Natural killer cell (primary cell): Measurements from ENCODE around the gene ANKRD36C. TPM values are rescaled to one million over a fixed set of nuclear protein-coding genes. Genes with fewer than 3 reads are reported as not detected.
"Not testable (repeated sequence)": the region's sequence is repeated elsewhere in the genome, so short reads cannot be mapped to it uniquely, and the experiment has no call there.

Experiments used
- ATAC-seq, 3 donors: fragments of 150-1000 bp in 2 of 3; fragments of 200-7000 bp in 1 of 3; cut with Tn5 transposase; 1 replicate in 1 of 3; 2 replicates in 2 of 3; pipeline ENCODE4 v1.10.0; 2021; ENCODE audit warnings: mild to moderate bottlenecking in 2 of 3, moderate library complexity in 2 of 3
- DNase-seq, 2 donors: peaks; one replicate each; pipeline versions ENCODE4 v3.0.0 to v3.0.0-alpha.2; 2013 to 2021; ENCODE audit warnings: mixed read lengths in 1 of 2
- H3K27ac ChIP-seq: one replicate; pipeline ENCODE4 v1.5.1; 2013; ENCODE audit warnings: mild to moderate bottlenecking, low read length
- H3K27me3 ChIP-seq: one replicate; pipeline ENCODE4 v1.6.1; 2013; ENCODE audit warnings: low read length; ENCODE audit not compliant: control insufficient read depth, insufficient read depth
- H3K36me3 ChIP-seq: one replicate; pipeline ENCODE4 v1.6.1; 2013; ENCODE audit warnings: low read length; ENCODE audit not compliant: control insufficient read depth, insufficient read depth
- H3K4me1 ChIP-seq: one replicate; pipeline ENCODE4 v1.6.1; 2013; ENCODE audit warnings: low read length; ENCODE audit not compliant: control insufficient read depth, insufficient read depth
- H3K4me3 ChIP-seq: one replicate; pipeline ENCODE4 v1.5.1; 2013; ENCODE audit warnings: low read length
- H3K9me3 ChIP-seq: one replicate; pipeline ENCODE4 v1.6.1; 2013; ENCODE audit warnings: low read length; ENCODE audit not compliant: control insufficient read depth, insufficient read depth
- H3K27ac Mint-ChIP-seq, 2 donors: one replicate each; pipeline ENCODE4 v1.8.0; 2022; ENCODE audit warnings: mild to moderate bottlenecking in 2 of 2, mixed read lengths in 2 of 2, moderate library complexity in 1 of 2
- H3K27me3 Mint-ChIP-seq, 2 donors: one replicate each; pipeline ENCODE4 v1.8.0; 2022; ENCODE audit warnings: low read depth in 2 of 2, mixed read lengths in 2 of 2
- H3K36me3 Mint-ChIP-seq: one replicate; pipeline ENCODE4 v1.8.0; 2022; ENCODE audit warnings: mixed read lengths
- H3K4me1 Mint-ChIP-seq, 2 donors: one replicate each; pipeline ENCODE4 v1.8.0; 2022; ENCODE audit warnings: mixed read lengths in 2 of 2
- H3K4me3 Mint-ChIP-seq: one replicate; pipeline ENCODE4 v1.8.0; 2022; ENCODE audit warnings: mild to moderate bottlenecking, moderate library complexity, mixed read lengths
- H3K9me3 Mint-ChIP-seq, 2 donors: one replicate each; pipeline ENCODE4 v1.8.0; 2022; ENCODE audit warnings: mixed read lengths in 2 of 2
- WGBS: methylation state at CpG from one replicate; pipeline ENCODE4 v1.1.7; 2013; ENCODE audit warnings: missing lambda C conversion rate; ENCODE audit not compliant: insufficient coverage; 5-methylcytosine and 5-hydroxymethylcytosine counted together
- intact Hi-C: fragments of 100-400 bp; cut with micrococcal nuclease; formaldehyde crosslinking; loops from one replicate; pipeline ENCODE4 v1.14.2; 2022
- total RNA-seq, 4 donors: library from RNA; stranded (reverse); fragments of 120-200 nt in 1 of 4; gene quantifications; one replicate each; pipeline versions ENCODE4 v1.2.3 to v1.2.4, GENCODE V29; 2013 to 2022

Gene ANKRD36C
- total RNA-seq = 10 to 100 TPM; 84.5 to 91.5 (median 85.4) TPM
- total RNA-seq (2013) = 139 TPM

GRCh38 chr2:95991351-95992094 lies at the start of gene ANKRD36C:
ANKRD36C (minus strand) TSS chr2:95991824; CDS start chr2:95991708, 116 bp downstream.
- Mint-ChIP-seq H3K4me3 (peak within 1 kb of the TSS; percentile 96), H3K27me3 (peaks cover 13 to 28% of the 10 kb centered on the region in 2 donors), H3K4me1 (peaks cover 11% of the 10 kb centered on the region in 2 donors), H3K27ac (peak within 1 kb of the TSS; percentile 94 to 98)
- not testable (repeated sequence) for H3K36me3 ChIP-seq, H3K27me3 ChIP-seq, H3K36me3 Mint-ChIP-seq, H3K4me1 ChIP-seq, H3K9me3 Mint-ChIP-seq, H3K9me3 ChIP-seq
- ATAC-seq (peak; percentile 85 to 93 (median 87)), DNase-seq (peak; percentile 39 to 80)
- intact Hi-C loops = loop anchor here (10.0 kb wide), 1 partner anchor 183 kb away; no protein-coding TSS in a partner anchor
- 0% methylated on average over 20 of the region's 56 CpGs for WGBS
- peak within 1 kb of the TSS; percentile 76 for H3K4me3 ChIP-seq
- H3K27ac ChIP-seq = peak within 1 kb of the TSS; percentile 91

DNA sequence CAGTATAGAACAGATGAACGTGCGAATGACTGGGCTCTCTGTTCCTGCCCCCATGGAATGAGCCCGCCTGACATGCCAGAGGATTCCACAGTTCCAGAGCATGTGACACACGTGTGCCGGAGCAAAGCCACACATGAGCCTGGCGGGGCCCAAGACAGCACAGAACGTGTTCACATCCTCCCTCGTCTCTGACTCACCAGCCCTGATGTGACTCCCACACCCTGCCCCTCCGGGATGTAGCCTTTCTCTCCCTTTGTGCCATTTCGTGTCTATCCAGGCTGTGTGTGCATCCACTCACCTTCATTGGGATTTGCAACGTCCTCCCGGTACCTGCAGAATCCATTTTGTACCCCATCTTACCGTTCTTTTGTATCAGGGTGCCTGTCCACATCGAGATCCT lies 43.9 kb upstream of the ANKRD36C start:
- intact Hi-C loops, H3K27me3 Mint-ChIP-seq, H3K36me3 ChIP-seq, H3K27me3 ChIP-seq, H3K27ac Mint-ChIP-seq, H3K9me3 Mint-ChIP-seq, H3K9me3 ChIP-seq, H3K4me1 ChIP-seq, H3K4me1 Mint-ChIP-seq, H3K4me3 ChIP-seq, H3K36me3 Mint-ChIP-seq, DNase-seq, ATAC-seq, H3K27ac ChIP-seq, H3K4me3 Mint-ChIP-seq: not testable (repeated sequence)
- WGBS = no CpG with 5 or more reads among the region's 14 CpGs

- H3K9me3 ChIP-seq = not testable (repeated sequence)
Observed at GRCh38 chr2:96034792-96035191, 43.2 kb upstream of the ANKRD36C start, which contains the start of gene GPAT2. GPAT2 (minus strand) TSS chr2:96034916; CDS start chr2:96032359, 2,557 bp downstream.

GRCh38 chr2:96033997-96034396 lies 42.4 kb upstream of the ANKRD36C start:
- no CpG with 5 or more reads among the region's 9 CpGs for WGBS
- H3K9me3 ChIP-seq, H3K36me3 Mint-ChIP-seq, H3K4me3 ChIP-seq, DNase-seq, H3K9me3 Mint-ChIP-seq, H3K27ac ChIP-seq, H3K4me1 ChIP-seq, H3K4me3 Mint-ChIP-seq, H3K36me3 ChIP-seq, intact Hi-C loops, H3K27me3 ChIP-seq, H3K27ac Mint-ChIP-seq, H3K4me1 Mint-ChIP-seq, H3K27me3 Mint-ChIP-seq: not testable (repeated sequence)
- peak in 2 of 3 donors; percentile 32 to 58 for ATAC-seq

More at GRCh38 chr2:96034792-96035191, 43.2 kb upstream of the ANKRD36C start, which contains the start of gene GPAT2:
- peak in 2 of 3 donors; percentile 42 to 75 for ATAC-seq
- WGBS = no CpG with 5 or more reads among the region's 34 CpGs
- H3K4me3 Mint-ChIP-seq, H3K27me3 Mint-ChIP-seq, H3K27ac Mint-ChIP-seq, intact Hi-C loops, H3K4me1 ChIP-seq, H3K36me3 Mint-ChIP-seq, H3K4me3 ChIP-seq, DNase-seq, H3K4me1 Mint-ChIP-seq, H3K36me3 ChIP-seq, H3K27me3 ChIP-seq, H3K9me3 Mint-ChIP-seq, H3K27ac ChIP-seq: not testable (repeated sequence)

- not testable (repeated sequence) for H3K4me1 ChIP-seq, H3K4me3 Mint-ChIP-seq, H3K27me3 ChIP-seq, ATAC-seq, DNase-seq, H3K27ac ChIP-seq, H3K4me3 ChIP-seq, H3K9me3 ChIP-seq, H3K27ac Mint-ChIP-seq, H3K4me1 Mint-ChIP-seq, H3K27me3 Mint-ChIP-seq, H3K36me3 ChIP-seq, H3K9me3 Mint-ChIP-seq, H3K36me3 Mint-ChIP-seq
- intact Hi-C loops = loop anchor here (10.0 kb wide), 4 partner anchors 87 to 477 kb away; partner anchors contain the start of genes ADRA2B, CIAO1, NEURL3 and TMEM127
- WGBS = no CpG with 5 or more reads among the region's 16 CpGs
Observed at GRCh38 chr2:96027725-96028325, 36.2 kb upstream of the ANKRD36C start.

DNA sequence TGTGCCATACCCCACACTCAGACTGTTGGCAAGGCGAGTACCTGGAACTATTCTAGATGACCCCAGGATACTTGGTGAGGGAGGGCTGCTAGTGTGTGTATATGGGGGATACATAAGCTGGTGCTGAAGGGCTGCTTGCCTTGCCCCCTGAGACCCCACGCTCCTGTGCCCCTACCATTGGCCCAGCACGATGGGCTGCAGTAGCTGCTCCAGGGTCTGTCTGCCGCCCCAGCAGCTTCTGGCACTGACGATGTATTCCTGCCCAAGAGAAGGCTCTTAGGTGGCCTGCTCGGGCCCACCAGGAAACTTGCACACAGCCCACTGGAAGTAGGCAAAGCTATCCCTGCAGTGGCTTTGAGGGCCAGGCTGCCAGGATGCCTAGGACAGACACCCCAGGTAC lies 34.1 kb upstream of the ANKRD36C start:
- H3K4me1 Mint-ChIP-seq, H3K27ac Mint-ChIP-seq, H3K36me3 Mint-ChIP-seq, DNase-seq, H3K27me3 Mint-ChIP-seq, H3K36me3 ChIP-seq, H3K9me3 Mint-ChIP-seq, H3K4me3 Mint-ChIP-seq, H3K9me3 ChIP-seq, H3K4me1 ChIP-seq, H3K27me3 ChIP-seq, H3K27ac ChIP-seq, H3K4me3 ChIP-seq, ATAC-seq: not testable (repeated sequence)
- intact Hi-C loops = loop anchor here (10.0 kb wide), 4 partner anchors 89 to 479 kb away; partner anchors contain the start of genes ADRA2B, CIAO1, NEURL3 and TMEM127
- WGBS = 87% methylated on average over 5 of the region's 6 CpGs
